Pancreas (tissue), 10 donors: ENCODE results near the gene UTY. TPM values are rescaled to one million over a fixed set of nuclear protein-coding genes. Genes with fewer than 3 reads are reported as not detected.

Experiments used
- ATAC-seq, 4 donors: fragments of 200-7000 bp; cut with Tn5 transposase; one replicate each; pipeline versions ENCODE4 v1.8.0 to v1.9.1; 2020; ENCODE audit warnings: mild to moderate bottlenecking in 4 of 4, moderate library complexity in 4 of 4
- DNase-seq, 6 donors: peaks; one replicate each; pipeline ENCODE4 v3.0.0-alpha.2; 2020
- FAIRE-seq: peaks from 2 replicates; lab custom pipeline; 2012; peaks lifted over from hg19 to GRCh38; lab: Jason Lieb, UNC
- H3K27ac ChIP-seq, 4 donors: fragments of 200-600 bp; sonication (generic); 1 replicate in 3 of 4; 2 replicates in 1 of 4; pipeline versions ENCODE4 v1.5.0 to v1.8.0; 2020
- H3K27me3 ChIP-seq, 4 donors: fragments of 200-600 bp; one replicate each; pipeline ENCODE4 v1.8.0; 2021
- H3K36me3 ChIP-seq, 3 donors: fragments of 200-600 bp; sonication (generic) in 1 of 3; one replicate each; pipeline versions ENCODE4 v1.5.0 to v1.8.0; 2020 to 2021
- H3K4me1 ChIP-seq, 3 donors: fragments of 200-600 bp; one replicate each; pipeline ENCODE4 v1.8.0; 2021
- H3K4me3 ChIP-seq, 4 donors: fragments of 200-600 bp; sonication (generic) in 2 of 4; one replicate each; pipeline versions ENCODE4 v1.5.0 to v1.8.0; 2020 to 2021
- H3K9me3 ChIP-seq, 4 donors: fragments of 200-600 bp; one replicate each; pipeline ENCODE4 v1.8.0; 2021
- WGBS, 2 donors: extraction: QIAGEN DNeasy Blood & Tissue Kit; methylation state at CpG; one replicate each; pipeline ENCODE4 v1.1.7; 2013; 5-methylcytosine and 5-hydroxymethylcytosine counted together
- intact Hi-C, 3 donors: fragments of 100-400 bp; cut with DNase I; formaldehyde crosslinking; loops; one replicate each; pipeline versions ENCODE4 v1.11.1 to v1.14.2; 2022
- polyA plus RNA-seq, 2 donors: library from polyadenylated mRNA; stranded (reverse); fragments of 200-250 nt; gene quantifications; one replicate each; pipeline ENCODE4 v1.2.3, GENCODE V29; 2013
- total RNA-seq, 6 donors: library from RNA; stranded (reverse); fragmentation: NEBNext Ultra II Directional in 4 of 6; extraction: Animal tissue kit (Norgen Biotek cat#: 25700) in 4 of 6; gene quantifications; one replicate each; pipeline versions ENCODE4 v1.2.1 to v1.2.4, GENCODE V29; 2021 to 2023
- TF ChIP-seq, protein P1 (sequence below), 4 donors: fragments of 200-600 bp; sonication (generic) in 3 of 4; IDR thresholded peaks; one replicate each; pipeline versions ENCODE4 v1.5.0 to v1.8.0; 2021; ENCODE audit warnings: antibody characterized with exemption in 4 of 4
- donor health status: healthy with polysubstance abuse.
- donor health status: DM: no; HTN: no; CAD: no; lungs with moderate emphysema.
- donor health status: DM: no; HTN: no; CAD: no.
- donor health status: control.
- donor health status: control.
- donor health status: Bipolar disorder and iron deficiency.
- donor health status: DM: yes; HTN: yes; CAD: no.
- donor health status: DM: no; HTN: no; CAD: no.
- donor health status: DM: no; HTN: no; CAD: no.
- donor health status: DM: yes; HTN: yes; CAD: no.

Gene UTY
- total and polyA plus RNA-seq, 8 donors = 0.09 to 12.0 (median 2.7) TPM; not detected in 5

GRCh38 chrY:13450596-13451130, 29.2 kb downstream of the UTY start:
- Histone ChIP-seq H3K27me3 (no peaks in the 10 kb centered on the region), H3K4me3 (no peak overlapping the region), H3K36me3 (no peaks in the 10 kb centered on the region), H3K4me1 (no peaks in the 10 kb centered on the region), H3K9me3 (no peaks in the 10 kb centered on the region), H3K27ac (no peak overlapping the region)
- DNase-seq (no peak), ATAC-seq (no peak), FAIRE-seq (no peak)
- TF ChIP-seq, protein P1, sequence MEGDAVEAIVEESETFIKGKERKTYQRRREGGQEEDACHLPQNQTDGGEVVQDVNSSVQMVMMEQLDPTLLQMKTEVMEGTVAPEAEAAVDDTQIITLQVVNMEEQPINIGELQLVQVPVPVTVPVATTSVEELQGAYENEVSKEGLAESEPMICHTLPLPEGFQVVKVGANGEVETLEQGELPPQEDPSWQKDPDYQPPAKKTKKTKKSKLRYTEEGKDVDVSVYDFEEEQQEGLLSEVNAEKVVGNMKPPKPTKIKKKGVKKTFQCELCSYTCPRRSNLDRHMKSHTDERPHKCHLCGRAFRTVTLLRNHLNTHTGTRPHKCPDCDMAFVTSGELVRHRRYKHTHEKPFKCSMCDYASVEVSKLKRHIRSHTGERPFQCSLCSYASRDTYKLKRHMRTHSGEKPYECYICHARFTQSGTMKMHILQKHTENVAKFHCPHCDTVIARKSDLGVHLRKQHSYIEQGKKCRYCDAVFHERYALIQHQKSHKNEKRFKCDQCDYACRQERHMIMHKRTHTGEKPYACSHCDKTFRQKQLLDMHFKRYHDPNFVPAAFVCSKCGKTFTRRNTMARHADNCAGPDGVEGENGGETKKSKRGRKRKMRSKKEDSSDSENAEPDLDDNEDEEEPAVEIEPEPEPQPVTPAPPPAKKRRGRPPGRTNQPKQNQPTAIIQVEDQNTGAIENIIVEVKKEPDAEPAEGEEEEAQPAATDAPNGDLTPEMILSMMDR (IDR thresholded peaks at IDR 0.05) = no peak
- WGBS, 2 donors = 94% methylated on average over 11 of the region's 11 CpGs; no CpG with 5 or more reads in 1 of the 2 donors
- intact Hi-C loops = no loop called here

DNA sequence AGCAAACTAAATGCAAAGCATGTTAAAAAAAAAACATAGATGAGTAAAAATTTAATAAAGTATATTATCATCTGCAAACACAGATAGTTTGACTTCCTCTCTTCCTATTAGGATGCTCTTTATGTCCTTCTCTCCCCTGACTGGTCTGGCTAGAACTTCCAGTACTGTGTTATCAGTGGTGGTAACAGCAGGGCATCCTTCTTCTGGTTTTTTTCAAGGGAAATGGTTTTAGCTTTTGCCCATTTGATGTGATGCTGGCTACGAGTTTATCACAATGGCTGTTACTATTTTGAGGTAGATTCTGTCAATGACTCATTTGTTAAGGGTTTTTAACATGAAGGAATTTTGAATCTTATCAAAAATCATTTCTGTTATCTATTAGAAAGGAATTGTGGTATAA, 34.3 kb downstream of the UTY start:
- Histone ChIP-seq H3K27me3 (no peaks in the 10 kb centered on the region), H3K27ac (no peak overlapping the region), H3K36me3 (no peaks in the 10 kb centered on the region), H3K4me1 (no peaks in the 10 kb centered on the region), H3K9me3 (no peaks in the 10 kb centered on the region), H3K4me3 (no peak overlapping the region)
- ATAC-seq = no peak
- DNase-seq = no peak
- FAIRE-seq = no peak
- TF ChIP-seq, protein P1 (IDR thresholded peaks at IDR 0.05) = no peak
- 37% methylated on average over 1 of the region's 1 CpG; no CpG with 5 or more reads in 1 of the 2 donors for WGBS, 2 donors
- intact Hi-C loops = no loop called here

GRCh38 chrY:13443146-13443545, 36.7 kb downstream of the UTY start:
- Histone ChIP-seq H3K4me3 (no peak overlapping the region), H3K9me3 (no peaks in the 10 kb centered on the region), H3K27ac (no peak overlapping the region), H3K4me1 (no peaks in the 10 kb centered on the region), H3K36me3 (no peaks in the 10 kb centered on the region), H3K27me3 (no peaks in the 10 kb centered on the region)
- ATAC-seq = no peak
- DNase-seq = no peak
- 23% methylated on average over 7 of the region's 7 CpGs; no CpG with 5 or more reads in 1 of the 2 donors for WGBS, 2 donors
- FAIRE-seq = no peak
- intact Hi-C loops = no loop called here
- TF ChIP-seq, protein P1 (IDR thresholded peaks at IDR 0.05) = no peak

DNA sequence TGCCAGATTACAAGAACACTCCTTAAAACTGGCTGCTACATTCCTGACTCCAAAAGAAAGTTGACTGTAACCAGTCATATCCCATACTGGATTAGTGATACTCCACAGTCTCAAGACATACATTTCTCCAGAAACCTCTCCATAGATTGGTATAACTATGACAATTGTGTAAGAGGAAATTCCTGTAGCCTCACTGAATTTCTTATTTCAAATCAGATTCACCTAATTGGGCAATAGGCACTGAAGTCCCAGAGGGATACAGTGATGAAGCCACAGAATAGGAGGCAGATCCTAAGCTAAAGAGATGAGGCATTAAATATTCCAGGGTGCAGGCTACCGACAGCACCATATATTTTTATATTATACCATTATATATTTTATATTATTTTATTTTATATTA, 39.0 kb downstream of the UTY start:
- no peak for DNase-seq
- intact Hi-C loops = no loop called here
- ATAC-seq = no peak
- Histone ChIP-seq H3K36me3 (no peaks in the 10 kb centered on the region), H3K9me3 (no peaks in the 10 kb centered on the region), H3K4me3 (no peak overlapping the region), H3K4me1 (no peaks in the 10 kb centered on the region), H3K27me3 (no peaks in the 10 kb centered on the region), H3K27ac (no peak overlapping the region)
- 96% methylated on average over 1 of the region's 1 CpG; no CpG with 5 or more reads in 1 of the 2 donors for WGBS, 2 donors
- no peak for FAIRE-seq
- TF ChIP-seq, protein P1 (IDR thresholded peaks at IDR 0.05) = no peak
